ENCODE results near the gene RCOR3. TPM values are rescaled to one million over a fixed set of nuclear protein-coding genes. Genes with fewer than 3 reads are reported as not detected.
"Not testable (repeated sequence)": the region's sequence is repeated elsewhere in the genome, so short reads cannot be mapped to it uniquely, and the experiment has no call there.

Gene RCOR3
- total RNA-seq, 1 donor from 2014 or later = 44.8 TPM

DNA sequence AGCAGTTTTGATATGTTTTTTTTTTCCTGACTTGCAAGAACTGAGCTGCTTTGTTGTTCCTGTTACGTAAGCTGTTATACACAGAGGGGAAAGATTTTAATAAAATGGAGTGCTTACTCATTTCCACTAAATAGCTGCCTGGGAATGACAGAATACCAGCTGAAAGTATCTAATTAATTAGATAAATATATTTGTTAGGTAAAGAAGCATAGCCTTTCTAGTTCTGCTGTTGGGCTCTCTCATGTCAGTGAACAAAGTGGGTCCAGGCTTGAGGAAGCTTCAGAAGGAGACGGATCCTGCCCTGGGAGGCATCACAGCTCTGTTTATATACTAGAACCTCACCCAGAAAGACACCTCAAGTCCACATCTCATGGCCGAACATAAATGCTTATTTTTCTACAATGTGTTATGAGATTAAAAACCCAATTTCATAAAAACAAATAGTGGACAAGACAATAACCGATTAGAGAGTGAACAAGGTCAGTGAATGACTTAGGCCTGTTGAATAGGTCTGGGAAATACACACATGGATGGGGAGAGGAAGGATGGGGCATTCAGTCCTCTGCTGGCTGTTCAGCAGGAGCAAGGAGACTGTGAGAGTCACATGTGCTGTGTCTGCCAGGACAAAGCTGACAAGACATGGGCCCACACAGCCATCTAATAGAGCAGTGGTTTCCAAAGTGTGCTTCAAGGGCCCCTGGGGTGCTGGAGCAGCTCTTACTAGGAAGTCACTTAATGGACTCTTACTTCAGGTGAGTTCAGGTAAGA lies 88.1 kb downstream of the RCOR3 start:
- H3K9me3 ChIP-seq (ENCODE audit: low read depth) = no peaks in the 10 kb centered on the region

DNA sequence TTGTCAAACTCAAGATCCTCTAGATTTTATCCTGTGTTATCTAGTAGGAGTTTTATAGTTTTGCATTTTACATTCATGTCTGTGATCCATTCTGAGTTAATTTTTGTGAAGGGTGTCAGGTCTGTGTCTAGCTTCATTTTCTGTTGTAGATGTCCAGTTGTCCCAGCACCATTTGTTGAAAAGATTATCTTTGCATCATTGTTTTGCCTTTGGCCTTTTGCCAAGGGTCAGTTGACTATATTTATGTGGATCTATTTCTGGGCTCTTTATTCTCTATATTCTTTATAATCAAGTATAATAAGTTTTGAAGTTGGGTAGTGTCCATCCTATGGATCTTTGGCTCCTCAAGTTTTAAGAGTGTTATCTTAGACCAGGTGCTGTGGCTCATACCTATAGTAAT lies 89.4 kb downstream of the RCOR3 start:
- Histone ChIP-seq H3K36me3 (no peaks in the 10 kb centered on the region), H2AFZ (replicated peaks) (no peak overlapping the region), H3F3A (ENCODE audit: low read depth) (peaks cover 4% of the 10 kb centered on the region), H3K9ac (no peak overlapping the region), H3K4me1 (peaks cover 9% of the 10 kb centered on the region), H4K20me1 (ENCODE audit: low read depth) (peaks cover 3% of the 10 kb centered on the region), H3K79me2 (ENCODE audit: low read depth) (no peaks in the 10 kb centered on the region), H3K27ac (no peak overlapping the region), H3K27me3 (no peaks in the 10 kb centered on the region), H3K9me3 (ENCODE audit: low read depth) (no peaks in the 10 kb centered on the region), H3K4me3 (no peak overlapping the region), H3K4me2 (no peak overlapping the region)
- no peak overlapping the region for H3K4me3 Mint-ChIP-seq
- H3K36me3 Mint-ChIP-seq = peaks cover 6% of the 10 kb centered on the region
- H3K27me3 Mint-ChIP-seq (ENCODE audit: insufficient read depth, low read depth) = peaks cover 5% of the 10 kb centered on the region
- TF ChIP-seq EZH2 (IDR thresholded peaks at IDR 0.05) (no peak), EZH2phosphoT487 (IDR thresholded peaks at IDR 0.05) (no peak)
- TF ChIP-seq, protein P1, sequence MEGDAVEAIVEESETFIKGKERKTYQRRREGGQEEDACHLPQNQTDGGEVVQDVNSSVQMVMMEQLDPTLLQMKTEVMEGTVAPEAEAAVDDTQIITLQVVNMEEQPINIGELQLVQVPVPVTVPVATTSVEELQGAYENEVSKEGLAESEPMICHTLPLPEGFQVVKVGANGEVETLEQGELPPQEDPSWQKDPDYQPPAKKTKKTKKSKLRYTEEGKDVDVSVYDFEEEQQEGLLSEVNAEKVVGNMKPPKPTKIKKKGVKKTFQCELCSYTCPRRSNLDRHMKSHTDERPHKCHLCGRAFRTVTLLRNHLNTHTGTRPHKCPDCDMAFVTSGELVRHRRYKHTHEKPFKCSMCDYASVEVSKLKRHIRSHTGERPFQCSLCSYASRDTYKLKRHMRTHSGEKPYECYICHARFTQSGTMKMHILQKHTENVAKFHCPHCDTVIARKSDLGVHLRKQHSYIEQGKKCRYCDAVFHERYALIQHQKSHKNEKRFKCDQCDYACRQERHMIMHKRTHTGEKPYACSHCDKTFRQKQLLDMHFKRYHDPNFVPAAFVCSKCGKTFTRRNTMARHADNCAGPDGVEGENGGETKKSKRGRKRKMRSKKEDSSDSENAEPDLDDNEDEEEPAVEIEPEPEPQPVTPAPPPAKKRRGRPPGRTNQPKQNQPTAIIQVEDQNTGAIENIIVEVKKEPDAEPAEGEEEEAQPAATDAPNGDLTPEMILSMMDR (IDR thresholded peaks at IDR 0.05) = no peak
- H3K9me3 Mint-ChIP-seq = peaks cover 18% of the 10 kb centered on the region
- no peak overlapping the region for H3K27ac Mint-ChIP-seq
- no peak for DNase-seq (ENCODE audit: low spot score)
- H3K4me1 Mint-ChIP-seq = peaks cover 11% of the 10 kb centered on the region

More for the DNA sequence above, 88.1 kb downstream of the RCOR3 start:
- no peak overlapping the region for H3K27ac ChIP-seq
- no peaks in the 10 kb centered on the region for H3K36me3 ChIP-seq
- H3F3A ChIP-seq (ENCODE audit: low read depth) = peaks cover 4% of the 10 kb centered on the region
- Mint-ChIP-seq H3K4me3 (no peak overlapping the region), H3K27me3 (ENCODE audit: insufficient read depth, low read depth) (peaks cover 5% of the 10 kb centered on the region), H3K4me1 (peaks cover 11% of the 10 kb centered on the region), H3K27ac (no peak overlapping the region), H3K9me3 (peaks cover 13% of the 10 kb centered on the region), H3K36me3 (peaks cover 2% of the 10 kb centered on the region)
- H2AFZ ChIP-seq (replicated peaks) = no peak overlapping the region
- H3K4me3 ChIP-seq = no peak overlapping the region
- no peaks in the 10 kb centered on the region for H3K27me3 ChIP-seq
- H3K79me2 ChIP-seq (ENCODE audit: low read depth) = no peaks in the 10 kb centered on the region
- no peak for DNase-seq (ENCODE audit: low spot score)
- TF ChIP-seq, protein P1 (IDR thresholded peaks at IDR 0.05) = no peak
- no peak for TF ChIP-seq EZH2 (IDR thresholded peaks at IDR 0.05)
- no peak for TF ChIP-seq EZH2phosphoT487 (IDR thresholded peaks at IDR 0.05)
- peaks cover 9% of the 10 kb centered on the region for H3K4me1 ChIP-seq
- H4K20me1 ChIP-seq (ENCODE audit: low read depth) = peaks cover 3% of the 10 kb centered on the region
- H3K9ac ChIP-seq = no peak overlapping the region
- no peak overlapping the region for H3K4me2 ChIP-seq

DNA sequence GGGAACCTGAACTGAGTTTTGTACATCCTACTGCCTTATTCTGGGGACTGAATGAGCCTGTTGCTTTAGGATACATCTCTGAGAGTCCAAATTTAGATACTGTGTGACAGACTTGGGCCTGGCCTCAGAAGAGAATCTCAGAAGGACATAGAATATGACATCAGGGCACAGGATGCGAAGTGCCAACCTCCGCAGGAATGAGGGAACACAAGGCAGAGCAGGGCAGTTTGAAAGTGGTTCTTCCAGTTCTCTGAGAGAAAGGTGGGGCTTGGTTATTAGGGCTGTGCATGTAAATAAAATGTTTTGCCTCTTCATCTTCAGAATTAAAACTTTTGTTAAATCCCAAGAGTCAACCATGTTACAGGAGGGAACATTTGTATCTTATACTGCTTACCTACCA lies 90.6 kb downstream of the RCOR3 start:
- no peaks in the 10 kb centered on the region for H3K9me3 ChIP-seq (ENCODE audit: low read depth)
- Mint-ChIP-seq H3K36me3 (peaks cover 6% of the 10 kb centered on the region), H3K4me3 (no peak overlapping the region), H3K27ac (no peak overlapping the region), H3K4me1 (peaks cover 11% of the 10 kb centered on the region), H3K9me3 (peaks cover 18% of the 10 kb centered on the region), H3K27me3 (ENCODE audit: insufficient read depth, low read depth) (peaks cover 3% of the 10 kb centered on the region)
- H4K20me1 ChIP-seq (ENCODE audit: low read depth) = peaks cover 3% of the 10 kb centered on the region
- H3K9ac ChIP-seq = no peak overlapping the region
- H3K27ac ChIP-seq = no peak overlapping the region
- no peak for DNase-seq (ENCODE audit: low spot score)
- peaks cover 9% of the 10 kb centered on the region for H3K4me1 ChIP-seq
- no peak overlapping the region for H3K4me2 ChIP-seq
- no peaks in the 10 kb centered on the region for H3K27me3 ChIP-seq
- H3K36me3 ChIP-seq = no peaks in the 10 kb centered on the region
- no peak overlapping the region for H2AFZ ChIP-seq (replicated peaks)
- no peaks in the 10 kb centered on the region for H3K79me2 ChIP-seq (ENCODE audit: low read depth)
- no peak for TF ChIP-seq EZH2phosphoT487 (IDR thresholded peaks at IDR 0.05)
- H3K4me3 ChIP-seq = no peak overlapping the region
- peaks cover 4% of the 10 kb centered on the region for H3F3A ChIP-seq (ENCODE audit: low read depth)

DNA sequence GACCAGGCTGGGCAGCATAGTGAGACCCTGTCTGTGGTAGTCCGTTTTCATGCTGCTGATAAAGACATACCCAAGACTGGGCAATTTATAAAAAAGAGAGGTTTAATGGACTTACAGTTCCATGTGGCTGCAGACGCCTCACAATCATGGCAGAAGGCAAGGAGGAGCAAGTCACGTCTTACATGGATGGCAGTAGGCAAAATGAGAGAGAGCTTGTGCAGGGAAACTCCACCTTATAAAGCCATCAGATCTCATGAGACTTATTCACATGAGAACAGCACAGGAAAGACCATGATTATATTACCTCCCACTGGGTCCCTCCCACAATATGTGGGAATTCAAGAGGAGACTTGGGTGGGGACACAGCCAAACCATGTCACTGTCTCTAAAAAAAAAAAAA lies 92.9 kb downstream of the RCOR3 start:
- not testable (repeated sequence) for H3K79me2 ChIP-seq (ENCODE audit: low read depth); H3K36me3 Mint-ChIP-seq; H3K27ac ChIP-seq

More for the DNA sequence above, 92.9 kb downstream of the RCOR3 start:
- not testable (repeated sequence) for H3K27ac Mint-ChIP-seq; H3K4me1 ChIP-seq; H3K9me3 ChIP-seq (ENCODE audit: low read depth); H3K4me2 ChIP-seq; H3K4me3 ChIP-seq; H3K9ac ChIP-seq; H3K27me3 ChIP-seq; H3K4me3 Mint-ChIP-seq; H3F3A ChIP-seq (ENCODE audit: low read depth); H3K27me3 Mint-ChIP-seq (ENCODE audit: insufficient read depth, low read depth); H3K4me1 Mint-ChIP-seq; H2AFZ ChIP-seq (replicated peaks); DNase-seq (ENCODE audit: low spot score); H3K36me3 ChIP-seq; H4K20me1 ChIP-seq (ENCODE audit: low read depth)
- peaks cover 18% of the 10 kb centered on the region for H3K9me3 Mint-ChIP-seq
